Osteoblast (primary cell): ENCODE data around the gene EHBP1. TPM values are rescaled to one million over a fixed set of nuclear protein-coding genes. Genes with fewer than 3 reads are reported as not detected.

Experiments
- DNase-seq: peaks from one replicate; pipeline ENCODE4 v3.0.0; 2011; ENCODE audit warnings: low spot score, mixed read lengths; ENCODE audit not compliant: insufficient read length; ENCODE audit errors: missing footprints
- H2AFZ ChIP-seq: 2 replicates; pipeline ENCODE4 v1.6.0; 2011; ENCODE audit warnings: mild to moderate bottlenecking, low read length
- H3K27ac ChIP-seq: 2 replicates; pipeline ENCODE4 v1.5.1; 2011; ENCODE audit warnings: mild to moderate bottlenecking, low read depth, low read length, moderate library complexity
- H3K27me3 ChIP-seq: 2 replicates; pipeline ENCODE4 v1.6.0; 2012; ENCODE audit warnings: mild to moderate bottlenecking, control low read depth, inconsistent platforms, low read length, moderate library complexity; ENCODE audit not compliant: insufficient read depth
- H3K36me3 ChIP-seq: 2 replicates; pipeline ENCODE4 v1.5.1; 2011; ENCODE audit warnings: mild to moderate bottlenecking, low read length, control low read depth, moderate library complexity; ENCODE audit not compliant: insufficient read depth
- H3K4me1 ChIP-seq: 2 replicates; pipeline ENCODE4 v1.5.1; 2011; ENCODE audit warnings: mild to moderate bottlenecking, low read length, control low read depth, moderate library complexity; ENCODE audit not compliant: insufficient read depth
- H3K4me2 ChIP-seq: 2 replicates; pipeline ENCODE4 v1.6.0; 2011; ENCODE audit warnings: mild to moderate bottlenecking, low read length; ENCODE audit not compliant: insufficient read depth
- H3K4me3 ChIP-seq: fragments of 200-600 bp; sonication (generic); 3 replicates; pipeline ENCODE4 v1.5.1; 2012; ENCODE audit warnings: mild to moderate bottlenecking, low read length, inconsistent platforms; ENCODE audit not compliant: insufficient read depth
- H3K79me2 ChIP-seq: 2 replicates; pipeline ENCODE4 v1.6.0; 2012; ENCODE audit warnings: mild to moderate bottlenecking, low read length, control low read depth, inconsistent platforms; ENCODE audit not compliant: insufficient read depth
- H3K9me3 ChIP-seq: 2 replicates; pipeline ENCODE4 v1.5.1; 2011; ENCODE audit warnings: low read depth, low read length, control low read depth
- H4K20me1 ChIP-seq: 2 replicates; pipeline ENCODE4 v1.6.0; 2012; ENCODE audit warnings: mild to moderate bottlenecking, low read length, control low read depth; ENCODE audit not compliant: insufficient read depth
- CTCF ChIP-seq: IDR thresholded peaks from 2 replicates; pipeline ENCODE4 v1.5.1; 2011; ENCODE audit warnings: mild to moderate bottlenecking, low read depth, low read length, moderate library complexity; ENCODE audit errors: extremely low read depth
- total RNA-seq: library from RNA; depleted of rRNA; stranded (reverse); fragments of >200 nt; gene quantifications from 2 replicates; pipeline ENCODE4 v1.2.3, GENCODE V29; 2012

The EHBP1 gene
- total RNA-seq, 1 donor = 96.3 TPM

- no peaks in the 10 kb centered on the region for H3K4me1 ChIP-seq
- no peaks in the 10 kb centered on the region for H3K9me3 ChIP-seq
- no peaks in the 10 kb centered on the region for H3K79me2 ChIP-seq
- no peak for TF ChIP-seq CTCF
- no peak overlapping the region for H3K4me2 ChIP-seq
- no peak overlapping the region for H3K27ac ChIP-seq
- peaks cover 3% of the 10 kb centered on the region for H3K36me3 ChIP-seq
- no peak overlapping the region for H2AFZ ChIP-seq
- DNase-seq = no peak
- H4K20me1 ChIP-seq = peaks cover 4% of the 10 kb centered on the region
- no peaks in the 10 kb centered on the region for H3K27me3 ChIP-seq
- H3K4me3 ChIP-seq = no peak overlapping the region
These were observed 191.8 kb downstream of the EHBP1 start for GRCh38 chr2:62897187-62897827.

DNA sequence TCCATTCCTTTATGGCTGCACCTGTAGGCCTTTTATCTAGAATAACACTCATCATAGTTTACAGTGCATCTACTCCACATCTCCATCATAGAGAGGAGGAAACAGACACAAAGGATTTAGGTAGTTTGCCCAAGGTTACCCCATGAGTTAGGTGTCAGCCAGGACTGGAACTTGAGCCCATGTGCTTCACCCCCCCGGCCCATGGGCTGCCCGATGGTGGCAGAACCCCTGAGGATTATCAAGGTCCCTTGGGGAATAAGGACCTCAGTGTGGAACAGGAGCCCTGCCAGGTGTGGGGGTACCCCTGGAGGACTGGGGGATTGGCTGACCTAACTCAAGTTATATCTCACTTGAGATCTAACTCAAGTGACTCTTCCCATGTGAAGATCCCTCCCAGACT lies 198.8 kb downstream of the EHBP1 start:
- Histone ChIP-seq H3K4me1 (no peaks in the 10 kb centered on the region), H3K27me3 (no peaks in the 10 kb centered on the region)

GRCh38 chr2:62908145-62908544 lies 202.6 kb downstream of the EHBP1 start:
- TF ChIP-seq CTCF = no peak
- Histone ChIP-seq H3K27me3 (no peaks in the 10 kb centered on the region), H3K4me2 (no peak overlapping the region), H3K27ac (no peak overlapping the region), H3K9me3 (no peaks in the 10 kb centered on the region), H3K36me3 (no peaks in the 10 kb centered on the region), H2AFZ (no peak overlapping the region), H3K4me1 (no peaks in the 10 kb centered on the region), H3K4me3 (no peak overlapping the region), H4K20me1 (no peaks in the 10 kb centered on the region), H3K79me2 (no peaks in the 10 kb centered on the region)
- DNase-seq = no peak

More for the DNA sequence above, 198.8 kb downstream of the EHBP1 start:
- no peak overlapping the region for H3K4me2 ChIP-seq
- no peak overlapping the region for H3K27ac ChIP-seq
- H3K36me3 ChIP-seq = no peaks in the 10 kb centered on the region
- H4K20me1 ChIP-seq = no peaks in the 10 kb centered on the region
- H2AFZ ChIP-seq = no peak overlapping the region
- no peak for DNase-seq
- H3K9me3 ChIP-seq = no peaks in the 10 kb centered on the region
- H3K79me2 ChIP-seq = no peaks in the 10 kb centered on the region
- TF ChIP-seq CTCF = no peak
- H3K4me3 ChIP-seq = no peak overlapping the region

- Histone ChIP-seq H3K4me2 (no peak overlapping the region), H3K27ac (no peak overlapping the region), H3K4me3 (no peak overlapping the region), H4K20me1 (no peaks in the 10 kb centered on the region), H3K79me2 (no peaks in the 10 kb centered on the region), H3K9me3 (no peaks in the 10 kb centered on the region), H2AFZ (no peak overlapping the region), H3K4me1 (no peaks in the 10 kb centered on the region), H3K27me3 (no peaks in the 10 kb centered on the region), H3K36me3 (no peaks in the 10 kb centered on the region)
- no peak for DNase-seq
- TF ChIP-seq CTCF = no peak
These were observed 207.8 kb downstream of the EHBP1 start for GRCh38 chr2:62913311-62913710.
